ENCODE results near the gene SLC25A34.

SLC25A34 gene

GRCh38 chr1:15733218-15733725, 2.8 kb upstream of the SLC25A34 start:
- DNase-seq (ENCODE audit: low read depth in 3 of 3) = no peak

GRCh38 chr1:15733726-15734226, 2.3 kb upstream of the SLC25A34 start:
- no peak for DNase-seq (ENCODE audit: low read depth in 3 of 3)

- DNase-seq (ENCODE audit: low read depth in 3 of 3) = no peak
Observed at GRCh38 chr1:15734296-15734695, 1.8 kb upstream of the SLC25A34 start.

GRCh38 chr1:15734901-15735300, 1.2 kb upstream of the SLC25A34 start:
- DNase-seq (ENCODE audit: low read depth in 3 of 3) = no peak

- no peak for DNase-seq (ENCODE audit: low read depth in 3 of 3)
Observed at GRCh38 chr1:15735304-15736037, 587 bp upstream of the SLC25A34 start.

- DNase-seq (ENCODE audit: low read depth in 3 of 3) = no peak
Observed at GRCh38 chr1:15736892-15737261, 819 bp downstream of the SLC25A34 start.

- no peak for DNase-seq (ENCODE audit: low read depth in 3 of 3)
Observed at GRCh38 chr1:15737324-15738319, 1.6 kb downstream of the SLC25A34 start.

- no peak for DNase-seq (ENCODE audit: low read depth in 3 of 3)
Observed at GRCh38 chr1:15738416-15739113, 2.5 kb downstream of the SLC25A34 start.

- no peak for DNase-seq (ENCODE audit: low read depth in 3 of 3)
Observed at GRCh38 chr1:15739259-15739658, 3.2 kb downstream of the SLC25A34 start.

GRCh38 chr1:15739745-15740144, 3.7 kb downstream of the SLC25A34 start:
- no peak for DNase-seq (ENCODE audit: low read depth in 3 of 3)

- peak; percentile 49 to 66 (median 52) for DNase-seq (ENCODE audit: low read depth in 3 of 3)
Observed at GRCh38 chr1:15740924-15741850, 5.1 kb downstream of the SLC25A34 start.

GRCh38 chr1:15742339-15742801, 6.3 kb downstream of the SLC25A34 start, which contains the start of gene TMEM82:
TMEM82 (plus strand) TSS chr1:15742499; CDS start chr1:15742560, 61 bp downstream.
- no peak for DNase-seq (ENCODE audit: low read depth in 3 of 3)

- DNase-seq (ENCODE audit: low read depth in 3 of 3) = no peak
Observed at GRCh38 chr1:15744122-15744679, 8.1 kb downstream of the SLC25A34 start.

GRCh38 chr1:15747378-15747777, 11.3 kb downstream of the SLC25A34 start:
- no peak for DNase-seq (ENCODE audit: low read depth in 3 of 3)

GRCh38 chr1:15748264-15748663, 12.2 kb downstream of the SLC25A34 start:
- no peak for DNase-seq (ENCODE audit: low read depth in 3 of 3)

- DNase-seq (ENCODE audit: low read depth in 3 of 3) = no peak
Observed at GRCh38 chr1:15748690-15749398, 12.8 kb downstream of the SLC25A34 start.

GRCh38 chr1:15749399-15750291, 13.6 kb downstream of the SLC25A34 start:
- DNase-seq (ENCODE audit: low read depth in 3 of 3) = no peak

GRCh38 chr1:15750924-15751323, 14.9 kb downstream of the SLC25A34 start:
- no peak for DNase-seq (ENCODE audit: low read depth in 3 of 3)
